HS-27A (cell line): Measurements from ENCODE around the gene NUDT17.
A peak's percentile ranks its signal among the peaks of the same experiment; 100 is the strongest.

Experiments used
- DNase-seq: peaks from one replicate; pipeline ENCODE4 v3.0.0-alpha.2; 2012; ENCODE audit warnings: low read depth, missing footprints

NUDT17 gene

GRCh38 chr1:145891143-145891542 lies 45.7 kb downstream of the NUDT17 start:
- no peak for DNase-seq

- DNase-seq: peak; percentile 96
These were observed 46.4 kb downstream of the NUDT17 start for GRCh38 chr1:145891587-145892485.

DNA sequence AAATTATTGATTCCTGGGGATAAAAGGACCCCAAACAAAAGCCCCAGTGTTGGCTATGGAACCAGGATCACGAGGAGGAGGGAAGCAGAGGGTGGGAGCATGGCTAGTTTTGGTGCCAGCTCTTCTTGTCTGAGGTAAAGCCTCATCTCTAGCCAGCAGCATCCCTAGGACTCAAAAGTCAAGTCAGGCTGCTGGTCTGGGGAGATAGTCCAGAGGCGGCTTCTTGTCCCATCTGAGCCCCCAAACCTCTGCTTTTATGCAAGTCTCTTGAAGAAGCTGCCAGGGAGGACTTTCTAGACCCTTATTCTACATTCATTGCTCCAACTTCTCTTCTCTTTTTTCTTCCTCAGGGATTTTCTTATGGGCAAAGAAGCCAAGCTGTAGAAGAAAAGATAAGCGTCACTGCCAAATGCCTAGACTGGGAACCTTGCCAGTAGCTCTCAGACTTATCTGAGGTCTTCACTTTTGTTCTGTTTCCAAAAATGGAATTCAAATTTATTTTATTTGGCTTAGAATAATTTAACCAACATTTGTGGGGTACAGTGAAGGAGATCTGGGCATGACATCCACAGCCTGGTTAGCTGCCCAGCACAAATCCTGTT lies 47.2 kb downstream of the NUDT17 start:
- no peak for DNase-seq

DNA sequence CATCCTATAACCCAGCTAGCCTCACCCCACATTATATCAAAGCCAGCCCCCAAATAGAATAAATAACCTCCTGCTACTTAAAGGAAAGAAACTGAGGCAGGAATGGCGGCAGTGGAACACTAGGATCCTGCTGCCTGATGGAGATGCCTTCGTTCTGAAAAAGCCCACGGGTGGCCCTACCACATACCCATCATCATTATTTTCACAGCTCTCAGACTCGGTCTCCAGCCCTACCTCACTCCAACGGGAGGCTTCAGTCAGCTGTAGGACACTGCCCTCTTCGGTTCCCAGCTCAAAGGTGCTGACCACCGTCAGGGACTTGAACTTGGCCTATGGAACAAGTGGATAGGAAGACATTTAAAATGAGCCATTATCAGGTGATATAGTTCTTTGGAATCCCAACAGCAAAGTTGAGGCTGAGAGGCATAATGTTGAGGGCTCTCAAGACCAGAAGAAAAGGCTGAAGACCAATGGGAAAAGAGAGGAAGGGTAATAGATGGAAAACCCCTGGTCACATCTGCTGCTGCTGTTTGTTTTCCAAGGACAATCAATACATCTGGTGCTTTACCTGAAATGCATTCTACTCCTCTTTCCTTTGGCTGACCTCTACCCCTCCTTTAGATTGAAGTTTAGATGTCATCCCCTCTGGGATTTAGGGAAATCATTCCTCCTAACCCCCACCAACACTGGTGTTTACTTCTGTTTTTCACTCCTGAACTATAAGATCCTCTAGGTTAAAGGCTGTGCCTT lies 48.1 kb downstream of the NUDT17 start:
- DNase-seq: no peak

DNA sequence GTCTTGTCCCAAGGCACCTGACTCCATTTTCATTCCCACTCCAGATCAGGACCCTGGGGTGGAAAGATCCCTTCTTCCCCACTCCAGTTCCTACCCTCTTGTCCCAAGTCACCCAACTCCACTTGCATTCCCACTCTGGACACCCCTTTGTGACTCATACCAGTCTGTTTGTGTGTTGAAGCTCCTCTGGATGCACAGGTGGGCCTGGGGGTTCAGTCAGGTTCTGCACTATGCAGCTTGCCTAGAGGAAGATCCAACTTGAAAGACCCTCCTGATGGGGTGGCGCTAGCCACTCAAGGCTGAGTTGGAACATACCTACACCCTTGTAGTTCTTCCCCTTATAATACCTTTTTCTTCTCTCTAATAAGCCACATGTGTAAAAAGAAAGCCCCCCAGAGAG lies 50.0 kb downstream of the NUDT17 start:
- no peak for DNase-seq

DNA sequence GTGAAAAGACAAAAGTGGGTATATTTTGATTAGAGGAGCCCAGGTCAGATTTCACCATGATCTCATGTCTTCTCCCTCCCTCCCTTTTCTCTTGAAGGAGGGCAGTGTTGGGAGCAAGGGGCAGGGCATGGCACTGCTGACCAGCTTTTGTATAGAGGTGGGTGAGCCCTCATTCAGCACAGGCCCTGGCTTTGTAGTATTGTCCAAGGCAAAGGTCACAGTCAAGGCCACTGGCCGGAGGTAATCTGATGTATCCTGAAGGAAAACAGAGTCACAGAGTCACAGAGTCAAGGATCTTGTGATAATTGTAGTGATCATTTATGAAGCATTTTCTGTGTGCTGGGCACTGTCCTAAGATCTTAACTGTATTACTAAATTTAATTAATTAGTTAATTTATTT lies 52.5 kb downstream of the NUDT17 start:
- no peak for DNase-seq
